A673 (cell line): ENCODE data around the gene HOXC5.

ENCODE experiments used
- CTCF ChIP-seq: fragments of 300-800, 200-600 bp; sonication (generic); conservative IDR thresholded peaks from 2 replicates; pipeline ENCODE4 v1.5.1; 2017; ENCODE audit warnings: low read depth, mild to moderate bottlenecking, antibody characterized with exemption, low read length, moderate library complexity, mixed read lengths
- EZH2 ChIP-seq: fragments of 200-600 bp; sonication (generic); IDR thresholded peaks from 2 replicates; pipeline ENCODE4 v1.6.1; 2017; ENCODE audit warnings: borderline replicate concordance, low read depth, mild to moderate bottlenecking, mixed read lengths, antibody characterized with exemption, low read length; ENCODE audit not compliant: poor library complexity, severe bottlenecking

DNA sequence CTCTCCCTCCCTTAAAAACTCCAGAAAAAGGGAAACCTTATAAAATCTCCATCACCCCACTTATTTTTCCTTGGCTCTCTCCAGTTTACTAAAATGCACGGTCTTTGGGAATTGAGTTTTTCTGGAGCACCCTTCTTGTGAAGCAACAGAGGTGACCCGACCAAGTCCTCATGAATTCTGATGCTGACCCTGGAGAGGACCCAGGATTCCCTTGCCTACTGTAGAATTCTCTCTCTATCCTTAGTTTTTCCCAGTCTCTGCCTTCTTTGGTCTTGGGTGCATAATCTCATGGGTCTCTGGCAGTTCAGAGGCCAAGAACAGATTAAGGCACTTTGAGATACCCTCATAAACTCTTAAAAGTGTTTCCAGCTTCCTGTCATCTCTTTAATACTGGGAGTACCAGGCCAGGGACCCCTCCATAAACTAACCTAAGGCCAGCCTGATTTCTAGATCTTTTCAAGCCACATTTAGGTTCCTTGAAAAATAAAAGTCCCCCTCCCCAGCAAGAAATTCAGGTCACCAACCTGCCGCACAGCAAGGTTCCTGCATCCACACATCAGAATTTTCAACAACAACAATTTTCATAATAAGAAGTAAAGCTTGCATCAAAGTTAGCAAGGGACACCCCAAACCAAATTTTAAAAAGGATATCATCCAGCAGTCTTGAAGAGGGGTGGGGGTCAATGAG lies 15.7 kb downstream of the HOXC5 start:
- TF ChIP-seq CTCF, result no peak
- no peak for TF ChIP-seq EZH2
